NK-92 treated with Interleukin-12 subunit alpha and Interleukin-12 subunit beta, amount 100 ng/mL, for 24 hours (cell line): ENCODE measurements around the gene LIG4.

Experiments used
- DNase-seq: peaks from one replicate; lab custom pipeline; 2025; lab: John Stamatoyannopoulos, UW

Gene LIG4

DNA sequence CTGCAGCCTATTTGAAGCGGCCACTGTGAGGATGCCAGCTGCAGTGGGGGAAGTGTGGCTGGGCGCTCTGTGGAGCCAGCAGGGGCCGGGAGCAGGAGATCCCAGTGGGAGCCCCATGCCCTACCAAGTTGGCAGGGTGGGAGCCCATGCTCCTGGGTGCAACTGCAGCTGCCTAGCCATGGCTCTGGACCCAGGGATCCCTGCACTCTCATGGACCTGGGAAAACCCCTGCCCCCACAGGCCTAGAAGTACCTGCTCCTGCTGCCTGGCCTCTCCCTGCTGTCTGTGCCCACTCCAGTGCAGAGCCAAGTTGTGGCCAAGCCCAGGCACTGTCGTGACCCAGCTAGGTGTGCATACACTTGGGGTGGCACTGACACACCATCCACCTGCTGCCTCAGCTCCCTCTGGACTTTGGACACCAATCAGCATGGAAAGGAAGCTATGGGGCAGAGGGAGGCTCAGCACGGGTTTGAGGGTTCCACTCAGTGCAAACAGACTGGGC lies 20.9 kb downstream of the LIG4 start:
- DNase-seq = no peak

DNA sequence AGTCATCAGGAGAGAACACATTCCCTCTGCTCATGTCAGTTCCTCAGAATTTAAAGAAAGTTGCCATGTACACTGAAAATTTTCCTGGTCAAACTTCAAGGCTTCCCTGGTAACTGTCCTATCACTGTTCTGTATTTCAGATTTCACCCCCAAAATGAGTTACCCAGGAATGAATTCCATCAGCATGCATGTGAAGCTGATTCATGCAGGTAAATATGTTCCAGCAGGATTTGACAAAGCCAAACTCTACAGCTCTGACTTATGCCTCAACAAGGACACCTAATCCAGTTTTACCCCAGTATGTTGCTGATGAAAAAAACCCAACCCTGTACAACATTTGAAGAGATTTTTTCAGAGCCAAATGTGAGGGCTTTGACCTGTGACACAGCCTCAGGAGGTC lies 21.5 kb downstream of the LIG4 start:
- DNase-seq = no peak

DNA sequence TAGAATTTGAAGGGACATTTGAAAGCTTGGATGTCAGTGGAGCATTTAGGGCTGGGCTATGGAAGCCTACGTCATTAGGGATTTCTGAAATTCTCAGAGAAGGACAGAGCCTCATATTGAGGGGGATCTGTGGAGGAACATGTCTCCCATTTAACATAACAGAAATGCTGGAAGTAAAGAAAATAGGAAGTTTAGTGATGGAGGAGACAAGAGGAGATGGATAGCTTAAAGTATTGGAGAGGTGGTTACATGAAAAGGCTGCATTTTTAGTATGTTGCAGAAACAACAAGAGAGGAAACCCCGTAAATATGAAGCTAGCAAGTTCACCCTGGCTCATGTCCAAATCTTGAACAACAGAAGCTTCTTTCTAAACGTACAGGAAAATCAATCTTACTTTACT lies 24.4 kb downstream of the LIG4 start:
- no peak for DNase-seq

DNA sequence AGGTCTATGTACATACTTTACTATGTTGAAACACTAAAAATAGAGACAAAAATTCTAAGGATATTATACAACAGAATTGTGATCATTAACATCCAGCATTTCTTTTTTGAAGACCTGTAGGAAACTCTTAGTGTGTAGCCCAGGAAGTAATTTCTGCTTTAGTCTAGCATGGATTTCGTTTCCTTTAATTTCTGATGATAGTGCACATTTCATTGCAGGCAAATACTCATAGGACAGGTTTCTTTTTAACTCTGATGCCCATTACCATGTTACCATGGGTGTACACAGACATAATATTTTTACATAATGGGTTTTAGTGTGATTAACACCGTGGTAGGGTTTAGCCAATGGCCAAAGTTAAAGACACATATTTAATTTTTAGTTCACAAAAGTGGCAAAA lies 27.1 kb downstream of the LIG4 start:
- DNase-seq = no peak

DNA sequence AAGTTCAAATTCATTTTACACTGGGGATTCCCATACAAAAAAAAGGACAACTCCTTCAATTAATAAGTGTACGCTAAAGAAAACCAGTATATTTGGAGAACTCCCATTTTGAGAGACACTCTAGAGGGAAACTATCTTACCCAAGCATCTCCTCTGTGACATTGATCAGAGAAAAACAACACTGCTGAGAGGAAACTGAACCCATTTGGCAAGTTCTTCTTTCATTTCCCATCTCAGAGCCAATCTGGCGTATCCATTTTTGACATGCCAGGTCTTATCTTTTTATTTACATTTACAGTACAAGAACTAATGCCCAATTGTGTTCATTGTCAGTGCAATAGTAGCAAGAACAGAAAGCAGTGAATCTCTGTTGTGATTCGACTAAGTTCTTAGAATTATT lies 30.1 kb downstream of the LIG4 start:
- no peak for DNase-seq

DNA sequence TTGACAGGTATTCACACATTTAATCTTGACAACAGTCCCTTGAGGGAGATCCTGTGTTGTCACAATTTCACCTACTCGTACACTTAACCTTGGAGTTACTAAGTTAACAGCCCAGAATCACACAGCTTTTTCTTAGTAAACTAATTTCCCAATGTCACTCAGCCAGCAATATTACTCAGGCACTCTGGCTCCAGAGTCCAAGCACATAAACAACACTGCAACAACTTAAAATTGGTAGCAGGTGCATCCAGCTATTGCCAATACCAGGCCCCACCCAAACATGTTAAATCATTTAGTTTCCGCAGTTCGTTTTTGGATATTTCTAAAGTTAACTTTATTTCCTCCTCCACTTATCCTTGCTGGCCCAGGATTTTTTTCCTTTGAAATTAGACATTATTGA lies 32.7 kb downstream of the LIG4 start:
- no peak for DNase-seq

DNA sequence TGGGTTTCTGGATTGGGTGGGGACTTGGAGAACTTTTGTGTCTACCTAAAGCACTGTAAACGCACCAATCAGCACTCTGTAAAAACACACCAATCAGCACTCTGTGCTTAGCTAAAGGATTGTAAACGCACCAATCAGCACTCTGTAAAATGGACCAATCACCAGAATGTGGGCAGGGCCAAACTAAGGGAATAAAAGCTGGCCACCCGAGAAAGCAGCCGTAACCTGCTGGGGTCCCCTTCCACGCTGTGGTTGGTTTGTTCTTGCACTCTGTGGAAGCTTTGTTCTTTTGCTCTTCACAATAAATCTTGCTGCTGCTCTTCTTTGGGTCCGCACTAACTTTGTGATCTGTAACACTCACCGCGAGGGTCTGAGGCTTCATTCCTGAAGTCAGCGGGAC lies 37.3 kb downstream of the LIG4 start:
- no peak for DNase-seq

DNA sequence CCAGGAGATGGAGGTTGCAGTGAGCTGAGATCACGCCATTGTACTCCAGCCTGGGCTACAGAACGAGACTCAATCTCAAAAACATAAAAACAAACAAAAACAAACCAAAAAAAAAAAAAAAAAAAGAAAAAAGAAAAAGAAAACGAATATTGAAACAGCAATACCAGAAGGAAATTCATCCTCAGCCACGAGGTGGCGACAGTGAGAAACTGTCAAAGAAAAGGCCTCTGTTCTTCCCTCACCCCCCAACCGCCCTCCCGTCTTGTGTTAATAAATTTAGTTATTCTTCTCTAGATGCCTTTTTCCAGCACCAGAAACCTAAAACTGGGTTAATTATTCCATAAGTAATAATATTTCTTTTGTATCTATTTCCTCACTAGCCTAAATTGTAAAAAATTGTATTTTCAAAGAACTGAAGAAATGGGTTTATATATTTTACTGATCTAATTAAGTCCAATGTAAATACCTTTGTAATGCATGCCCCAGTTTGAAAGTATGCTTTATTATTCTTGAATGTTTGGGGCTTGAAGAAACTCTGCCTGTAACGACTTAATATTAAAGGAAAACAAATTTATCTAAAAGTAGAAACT lies 38.6 kb downstream of the LIG4 start:
- peak; percentile 44 for DNase-seq

DNA sequence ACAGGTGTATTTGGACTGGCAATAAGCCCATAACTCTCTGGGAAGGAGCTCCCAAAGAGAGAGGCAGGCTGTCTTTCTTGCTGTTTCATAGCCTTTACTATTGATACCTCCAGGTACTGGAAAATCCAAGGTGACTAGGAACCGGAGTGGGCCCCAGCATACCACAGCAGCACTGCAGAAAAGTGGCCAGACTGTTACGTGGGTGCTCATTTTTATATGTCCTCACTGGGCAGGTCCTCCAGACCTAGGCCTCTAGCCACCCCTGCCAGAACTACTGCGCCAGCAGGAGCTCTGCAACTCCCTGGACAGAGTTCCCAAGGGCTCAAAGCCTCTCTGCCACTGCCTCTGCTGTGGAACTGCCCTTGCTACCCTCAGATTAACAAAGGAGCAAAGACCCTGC lies 46.4 kb downstream of the LIG4 start:
- no peak for DNase-seq

DNA sequence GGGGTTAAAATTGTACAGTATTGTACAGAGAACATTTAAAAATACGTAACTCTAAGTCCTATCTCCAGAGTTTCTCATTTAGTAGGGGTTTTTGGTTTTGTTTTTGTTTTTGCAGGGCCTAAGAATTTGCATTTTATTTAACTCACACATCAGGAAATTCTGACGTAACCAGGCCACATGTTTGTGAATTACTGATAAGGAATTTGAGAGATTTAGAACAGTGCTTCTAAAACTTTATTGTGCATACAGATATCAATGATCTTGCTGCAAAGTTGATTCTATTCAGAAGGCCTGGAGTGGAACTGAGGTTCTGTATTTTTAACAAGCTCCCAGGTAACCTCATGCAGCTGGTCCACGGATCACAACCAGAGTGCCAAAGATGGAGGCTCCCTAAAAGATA lies 49.3 kb downstream of the LIG4 start:
- DNase-seq = no peak

DNA sequence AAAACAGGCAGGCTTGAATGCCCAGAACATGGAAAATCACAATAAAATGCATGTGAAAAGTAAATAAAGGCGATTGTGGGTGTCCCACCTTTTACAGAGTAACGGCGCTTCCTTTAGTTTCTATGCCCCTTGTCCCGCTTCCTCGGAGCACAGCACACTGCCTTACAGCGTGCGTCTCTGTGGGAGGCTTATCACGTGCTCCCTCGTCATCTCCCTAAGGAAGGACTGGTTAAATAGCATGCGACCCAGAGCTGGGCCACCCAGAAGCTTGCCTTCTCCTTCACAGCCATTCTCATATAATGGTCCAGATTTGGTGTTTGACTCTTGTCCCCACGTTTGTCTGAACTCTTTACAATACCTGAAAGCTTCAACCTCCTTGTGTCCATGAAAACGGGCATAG lies 56.6 kb downstream of the LIG4 start:
- no peak for DNase-seq
